ENCODE data around the gene CCL14. TPM values are rescaled to one million over a fixed set of nuclear protein-coding genes. Genes with fewer than 3 reads are reported as not detected.
"Not testable (repeated sequence)": the region's sequence is repeated elsewhere in the genome, so short reads cannot be mapped to it uniquely, and the experiment has no call there.

Gene CCL14
- total RNA-seq, 2 donors from 2014 or later, result 6.0 to 9.9 TPM

DNA sequence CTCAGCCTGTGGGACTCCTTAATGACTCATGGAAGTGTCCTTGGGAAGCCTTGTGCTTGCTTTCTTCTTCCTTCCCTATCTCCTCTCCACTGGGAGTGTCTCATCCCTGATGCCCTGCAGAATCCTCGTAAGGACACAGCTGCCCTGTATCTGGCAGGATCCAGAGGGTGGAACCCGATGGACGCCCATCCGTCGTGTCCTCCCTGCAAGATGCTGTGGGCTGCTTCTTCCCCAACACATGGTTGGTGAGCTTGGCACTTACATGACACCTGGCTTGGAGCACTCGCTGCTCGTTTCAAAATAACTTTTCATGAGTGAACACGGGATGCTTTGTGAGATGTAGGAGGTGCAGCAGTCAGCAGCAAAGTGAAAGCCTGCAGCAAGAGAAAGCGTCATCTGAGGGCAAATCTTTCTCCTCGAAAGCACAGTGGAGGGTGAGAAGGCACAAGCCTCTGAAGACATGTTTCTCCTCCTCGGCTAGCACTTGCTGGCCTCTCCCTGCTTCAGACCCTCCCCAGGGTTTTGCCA, 11.6 kb upstream of the CCL14 start:
- WGBS, 2 donors, result 46 to 63% methylated on average over 9 to 11 of the region's 11 CpGs
- no peak for ATAC-seq
- no peak for DNase-seq
- Histone ChIP-seq H3K4me3 (no peak overlapping the region), H3K9me3 (no peaks in the 10 kb centered on the region), H3K27me3 (no peaks in the 10 kb centered on the region), H3K27ac (no peak overlapping the region), H3K4me1 (peaks cover 11% of the 10 kb centered on the region), H3K36me3 (replicated peaks in 1 of 2; ENCODE audit: insufficient read depth in 1 of 2, low read depth in 2 of 2) (no peaks in the 10 kb centered on the region)
- TF ChIP-seq, protein P1, sequence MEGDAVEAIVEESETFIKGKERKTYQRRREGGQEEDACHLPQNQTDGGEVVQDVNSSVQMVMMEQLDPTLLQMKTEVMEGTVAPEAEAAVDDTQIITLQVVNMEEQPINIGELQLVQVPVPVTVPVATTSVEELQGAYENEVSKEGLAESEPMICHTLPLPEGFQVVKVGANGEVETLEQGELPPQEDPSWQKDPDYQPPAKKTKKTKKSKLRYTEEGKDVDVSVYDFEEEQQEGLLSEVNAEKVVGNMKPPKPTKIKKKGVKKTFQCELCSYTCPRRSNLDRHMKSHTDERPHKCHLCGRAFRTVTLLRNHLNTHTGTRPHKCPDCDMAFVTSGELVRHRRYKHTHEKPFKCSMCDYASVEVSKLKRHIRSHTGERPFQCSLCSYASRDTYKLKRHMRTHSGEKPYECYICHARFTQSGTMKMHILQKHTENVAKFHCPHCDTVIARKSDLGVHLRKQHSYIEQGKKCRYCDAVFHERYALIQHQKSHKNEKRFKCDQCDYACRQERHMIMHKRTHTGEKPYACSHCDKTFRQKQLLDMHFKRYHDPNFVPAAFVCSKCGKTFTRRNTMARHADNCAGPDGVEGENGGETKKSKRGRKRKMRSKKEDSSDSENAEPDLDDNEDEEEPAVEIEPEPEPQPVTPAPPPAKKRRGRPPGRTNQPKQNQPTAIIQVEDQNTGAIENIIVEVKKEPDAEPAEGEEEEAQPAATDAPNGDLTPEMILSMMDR (IDR thresholded peaks at IDR 0.05), result no peak
- TF ChIP-seq POLR2A (IDR thresholded peaks at IDR 0.05), result no peak
- intact Hi-C loops (cut with DNase I), result no loop called here

DNA sequence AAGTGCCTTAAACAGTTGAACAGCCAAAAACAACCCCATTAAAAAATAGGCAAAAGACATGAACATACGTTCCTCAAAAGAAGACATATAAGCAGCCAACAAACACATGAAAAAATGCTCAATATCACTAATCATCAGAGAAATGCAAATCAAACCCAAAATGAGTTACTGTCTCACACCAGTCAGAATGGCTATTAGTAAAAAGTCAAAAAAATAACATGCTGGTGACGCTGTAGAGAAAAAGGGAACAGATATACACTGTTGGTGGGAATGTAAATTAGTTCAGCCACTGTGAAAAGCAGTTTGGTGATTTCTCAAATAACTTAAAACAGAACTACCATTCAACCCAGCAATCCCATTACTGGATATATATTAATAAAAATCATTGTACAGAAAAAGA, 8.8 kb upstream of the CCL14 start:
- intact Hi-C loops (cut with DNase I); ATAC-seq: not testable (repeated sequence)
- WGBS, 2 donors, result 50 to 72% methylated on average over 2 of the region's 2 CpGs

DNA sequence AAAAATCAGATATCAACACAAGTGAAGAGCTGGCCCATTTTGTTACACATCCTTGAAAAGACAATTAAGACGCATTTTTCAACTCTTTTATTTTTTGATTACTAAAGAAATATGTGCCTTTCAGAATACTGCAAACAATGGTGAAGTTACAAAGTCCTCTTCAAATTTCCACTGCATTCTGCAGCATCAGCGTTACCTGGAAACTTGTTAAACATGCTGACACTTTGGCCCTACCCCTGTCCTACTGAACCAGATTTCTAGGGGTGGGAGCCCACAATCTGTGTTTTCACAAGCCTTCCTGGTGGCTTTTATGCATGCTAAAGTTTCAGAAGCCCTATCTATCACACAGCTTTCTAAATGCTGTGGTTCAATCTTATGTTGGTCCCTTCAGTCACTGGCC, 4.5 kb upstream of the CCL14 start:
- peaks cover 4% of the 10 kb centered on the region for H3K4me1 ChIP-seq
- 74 to 77% methylated on average over 2 of the region's 2 CpGs for WGBS, 2 donors
- no peaks in the 10 kb centered on the region for H3K27me3 ChIP-seq
- TF ChIP-seq, protein P1 (IDR thresholded peaks at IDR 0.05), result no peak
- TF ChIP-seq POLR2A (IDR thresholded peaks at IDR 0.05), result no peak
- ATAC-seq (no peak), DNase-seq (no peak)
- no peak overlapping the region for H3K27ac ChIP-seq
- no peaks in the 10 kb centered on the region for H3K36me3 ChIP-seq (replicated peaks in 1 of 2; ENCODE audit: insufficient read depth in 1 of 2, low read depth in 2 of 2)
- intact Hi-C loops (cut with DNase I), result no loop called here
- no peaks in the 10 kb centered on the region for H3K9me3 ChIP-seq
- no peak overlapping the region for H3K4me3 ChIP-seq

More for the DNA sequence above, 8.8 kb upstream of the CCL14 start:
- H3K4me1 ChIP-seq; H3K4me3 ChIP-seq; H3K27ac ChIP-seq; H3K36me3 ChIP-seq (replicated peaks in 1 of 2; ENCODE audit: insufficient read depth in 1 of 2, low read depth in 2 of 2); H3K9me3 ChIP-seq; DNase-seq; H3K27me3 ChIP-seq: not testable (repeated sequence)

DNA sequence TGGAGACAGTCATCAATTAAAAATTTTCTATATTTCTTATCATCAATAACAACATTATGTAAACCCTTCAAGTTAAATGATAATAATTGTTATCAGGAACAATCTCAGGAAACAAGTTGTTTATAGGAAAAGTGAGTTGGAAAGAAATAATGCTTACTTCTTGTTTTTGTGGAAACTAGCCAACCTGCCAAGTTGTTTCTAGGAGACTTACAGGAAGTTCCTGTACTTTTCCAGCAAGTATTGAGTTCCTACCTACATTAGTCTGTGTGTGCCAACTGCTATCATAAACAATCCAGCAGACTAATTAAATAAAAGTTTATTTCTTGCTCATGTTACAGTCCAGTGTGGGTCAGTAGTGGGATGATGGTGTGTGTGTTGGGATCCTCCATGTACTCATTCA, 1.6 kb upstream of the CCL14 start:
- Histone ChIP-seq H3K4me3 (no peak overlapping the region), H3K9me3 (no peaks in the 10 kb centered on the region), H3K27ac (no peak overlapping the region), H3K36me3 (replicated peaks in 1 of 2; ENCODE audit: insufficient read depth in 1 of 2, low read depth in 2 of 2) (no peaks in the 10 kb centered on the region), H3K4me1 (peaks cover 4% of the 10 kb centered on the region), H3K27me3 (no peaks in the 10 kb centered on the region)
- no peak for ATAC-seq
- DNase-seq, result no peak
- TF ChIP-seq, protein P1 (IDR thresholded peaks at IDR 0.05), result no peak
- TF ChIP-seq POLR2A (IDR thresholded peaks at IDR 0.05), result no peak
- intact Hi-C loops (cut with DNase I), result no loop called here

DNA sequence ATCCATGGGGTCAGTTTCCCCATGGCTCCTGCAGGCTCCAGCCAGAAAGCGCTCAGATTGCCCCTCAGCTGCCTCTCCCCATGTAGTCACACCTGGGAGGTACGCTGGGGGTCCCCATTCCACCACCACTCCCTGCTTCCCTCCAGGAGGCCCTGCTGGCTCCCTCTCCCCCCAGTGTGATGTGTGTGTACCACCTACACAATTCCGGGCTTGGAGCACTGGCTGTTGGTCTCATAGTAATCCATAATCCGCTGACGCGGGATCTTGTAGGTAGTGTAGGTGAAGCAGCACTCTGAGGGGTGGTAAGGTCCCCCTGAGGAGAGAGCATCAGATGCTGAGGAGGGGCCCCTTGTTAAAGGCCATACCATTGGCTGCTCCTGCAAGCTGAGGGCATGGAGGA, 2.4 kb downstream of the CCL14 start:
- ATAC-seq (no peak), DNase-seq (no peak)
- TF ChIP-seq, protein P1 (IDR thresholded peaks at IDR 0.05), result no peak
- no peak for TF ChIP-seq POLR2A (IDR thresholded peaks at IDR 0.05)
- no peak overlapping the region for H3K4me3 ChIP-seq
- no peaks in the 10 kb centered on the region for H3K36me3 ChIP-seq (replicated peaks in 1 of 2; ENCODE audit: insufficient read depth in 1 of 2, low read depth in 2 of 2)
- intact Hi-C loops (cut with DNase I), result no loop called here
- H3K27me3 ChIP-seq, result no peaks in the 10 kb centered on the region
- H3K4me1 ChIP-seq, result peaks cover 4% of the 10 kb centered on the region
- H3K27ac ChIP-seq, result no peak overlapping the region
- H3K9me3 ChIP-seq, result no peaks in the 10 kb centered on the region
- WGBS, 2 donors, result 79 to 87% methylated on average over 6 of the region's 6 CpGs
